Peyer's patch (tissue), 4 donors: ENCODE results near the gene CRIP2.

ENCODE experiments used
- CTCF ChIP-seq, 6 experiments: fragments of 450-650 bp in 4 of 6; fragments of 200-600 bp in 2 of 6; sonication (generic) in 1 of 6; IDR thresholded peaks; one replicate each; pipeline ENCODE4 v1.5.1; 2017 to 2019; ENCODE audit warnings: antibody characterized with exemption in 6 of 6, mild to moderate bottlenecking in 3 of 6, moderate library complexity in 1 of 6
- POLR2A ChIP-seq, 2 donors: fragments of 450-650 bp; IDR thresholded peaks; one replicate each; pipeline ENCODE4 v1.5.1; 2017; ENCODE audit warnings: antibody characterized with exemption in 2 of 2, mild to moderate bottlenecking in 2 of 2, moderate library complexity in 2 of 2

- TF ChIP-seq CTCF (IDR thresholded peaks at IDR 0.05): no peak
- TF ChIP-seq POLR2A (IDR thresholded peaks at IDR 0.05): no peak
Measured at GRCh38 chr14:105484069-105484996, 9.7 kb downstream of the CRIP2 start.
